Large intestine (tissue), 3 donors: ENCODE results near the gene SLC47A2. TPM values are rescaled to one million over a fixed set of nuclear protein-coding genes. Genes with fewer than 3 reads are reported as not detected.

Experiments used
- DNase-seq, 2 donors: peaks; one replicate each; pipeline versions ENCODE4 v3.0.0 to v3.0.0-alpha.2; 2013
- H3K27ac ChIP-seq: one replicate; pipeline ENCODE4 v1.5.1; 2013; ENCODE audit warnings: low read length
- H3K27me3 ChIP-seq: 2 replicates; pipeline ENCODE4 v1.6.1; 2013; ENCODE audit warnings: low read length; ENCODE audit not compliant: control insufficient read depth, insufficient read depth
- H3K36me3 ChIP-seq: 2 replicates; pipeline ENCODE4 v1.6.1; 2013; ENCODE audit warnings: low read length; ENCODE audit not compliant: control insufficient read depth, insufficient read depth
- H3K4me1 ChIP-seq: one replicate; pipeline ENCODE4 v1.6.1; 2013; ENCODE audit warnings: low read length; ENCODE audit not compliant: control insufficient read depth, insufficient read depth
- H3K4me3 ChIP-seq: one replicate; pipeline ENCODE4 v1.5.1; 2013; ENCODE audit warnings: low read length
- H3K9me3 ChIP-seq: one replicate; pipeline ENCODE4 v1.6.1; 2013; ENCODE audit warnings: mild to moderate bottlenecking, low read depth, low read length, moderate library complexity; ENCODE audit not compliant: control insufficient read depth
- WGBS: methylation state at CpG from one replicate; pipeline ENCODE4 v1.1.5; 2013; ENCODE audit warnings: low lambda C conversion rate; ENCODE audit not compliant: insufficient coverage; 5-methylcytosine and 5-hydroxymethylcytosine counted together
- polyA plus RNA-seq: library from polyadenylated mRNA; unstranded; fragments of 120-200 nt; gene quantifications from one replicate; pipeline ENCODE4 v1.2.1, GENCODE V29; 2013

The SLC47A2 gene
- polyA plus RNA-seq, 1 donor = 0.54 TPM

DNA sequence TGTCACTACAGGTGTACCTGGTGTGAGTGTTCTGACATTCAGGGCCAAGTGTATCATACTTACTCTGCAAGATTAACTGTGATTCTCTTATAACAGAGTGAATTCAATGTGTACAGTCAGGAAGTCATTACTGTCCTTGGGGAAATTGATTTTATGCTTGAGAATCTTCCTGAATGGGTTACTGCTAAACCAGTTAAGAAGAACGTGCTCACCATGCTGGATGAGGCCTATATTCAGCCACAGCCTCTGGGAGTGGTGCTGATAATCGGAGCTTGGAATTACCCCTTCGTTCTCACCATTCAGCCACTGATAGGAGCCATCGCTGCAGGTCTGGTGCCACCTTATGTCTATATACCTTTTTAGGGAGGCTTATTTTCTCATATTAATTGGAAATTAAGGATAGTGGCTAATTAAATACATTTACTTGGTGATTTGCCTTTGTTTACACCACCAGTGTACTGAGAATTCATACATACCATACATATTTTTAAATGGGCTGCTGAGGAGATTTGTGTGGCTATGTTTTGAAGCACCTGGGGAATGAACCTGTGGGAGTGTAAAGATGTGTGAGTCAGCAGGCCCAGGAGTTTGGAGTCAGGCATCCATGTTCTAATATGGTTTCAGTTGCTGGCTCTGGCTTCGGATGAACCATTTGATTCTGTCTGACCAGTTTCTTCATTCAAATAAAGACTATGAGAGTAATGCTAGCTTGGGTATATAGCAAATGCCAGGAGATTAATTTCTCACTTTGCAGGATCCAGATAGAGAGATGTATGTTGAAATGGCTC lies 64.7 kb downstream of the SLC47A2 start:
- no CpG with 5 or more reads among the region's 5 CpGs for WGBS
- Histone ChIP-seq H3K9me3 (peaks cover 7% of the 10 kb centered on the region), H3K27ac (peak overlapping the region; percentile 29), H3K4me3 (no peak overlapping the region), H3K36me3 (peaks cover 31% of the 10 kb centered on the region), H3K4me1 (peaks cover 27% of the 10 kb centered on the region), H3K27me3 (no peaks in the 10 kb centered on the region)
- DNase-seq = peak in 1 of 2 donors; percentile 65

DNA sequence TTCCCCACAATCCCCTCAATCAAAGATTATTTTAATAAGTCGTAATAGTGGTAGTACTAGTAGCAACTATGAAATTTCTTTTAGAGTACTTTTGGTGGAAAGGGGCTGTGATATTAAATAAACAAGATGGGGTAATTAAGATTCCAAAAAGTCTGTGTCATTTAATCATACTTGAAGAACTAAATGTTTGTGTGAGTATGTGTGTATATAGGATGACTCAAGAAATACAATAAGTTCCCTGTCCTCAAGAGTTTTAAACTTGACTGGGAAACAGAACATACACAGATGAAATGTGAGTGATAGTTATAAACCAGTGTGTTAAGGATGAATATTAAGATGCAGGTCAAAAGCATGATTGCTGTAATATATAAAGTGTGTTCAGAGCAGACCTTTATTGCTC lies 65.6 kb downstream of the SLC47A2 start:
- DNase-seq = peak in 1 of 2 donors; percentile 19
- Histone ChIP-seq H3K4me3 (no peak overlapping the region), H3K9me3 (peaks cover 7% of the 10 kb centered on the region), H3K27ac (no peak overlapping the region), H3K36me3 (peaks cover 23% of the 10 kb centered on the region), H3K4me1 (peaks cover 30% of the 10 kb centered on the region), H3K27me3 (no peaks in the 10 kb centered on the region)
- no CpG with 5 or more reads among the region's 1 CpG for WGBS

GRCh38 chr17:19649274-19649541 lies 67.2 kb downstream of the SLC47A2 start:
- Histone ChIP-seq H3K27me3 (no peaks in the 10 kb centered on the region), H3K4me3 (peak overlapping the region; percentile 86), H3K27ac (peak overlapping the region; percentile 83), H3K4me1 (peaks cover 30% of the 10 kb centered on the region), H3K36me3 (peaks cover 9% of the 10 kb centered on the region), H3K9me3 (peaks cover 2% of the 10 kb centered on the region)
- no CpG with 5 or more reads among the region's 2 CpGs for WGBS
- no peak for DNase-seq

GRCh38 chr17:19648475-19649273 lies 67.7 kb downstream of the SLC47A2 start, which contains the start of gene ALDH3A2:
Gene ALDH3A2, plus strand, starts transcription at chr17:19648751. Its CDS starts 221 bp downstream, at chr17:19648972.
- Histone ChIP-seq H3K4me1 (peaks cover 30% of the 10 kb centered on the region), H3K4me3 (peak within 1 kb of the TSS; percentile 86), H3K27me3 (no peaks in the 10 kb centered on the region), H3K27ac (peak within 1 kb of the TSS; percentile 83), H3K9me3 (no peaks in the 10 kb centered on the region), H3K36me3 (peaks cover 6% of the 10 kb centered on the region)
- 0% methylated on average over 1 of the region's 71 CpGs for WGBS
- DNase-seq = peak; percentile 93 to 96

DNA sequence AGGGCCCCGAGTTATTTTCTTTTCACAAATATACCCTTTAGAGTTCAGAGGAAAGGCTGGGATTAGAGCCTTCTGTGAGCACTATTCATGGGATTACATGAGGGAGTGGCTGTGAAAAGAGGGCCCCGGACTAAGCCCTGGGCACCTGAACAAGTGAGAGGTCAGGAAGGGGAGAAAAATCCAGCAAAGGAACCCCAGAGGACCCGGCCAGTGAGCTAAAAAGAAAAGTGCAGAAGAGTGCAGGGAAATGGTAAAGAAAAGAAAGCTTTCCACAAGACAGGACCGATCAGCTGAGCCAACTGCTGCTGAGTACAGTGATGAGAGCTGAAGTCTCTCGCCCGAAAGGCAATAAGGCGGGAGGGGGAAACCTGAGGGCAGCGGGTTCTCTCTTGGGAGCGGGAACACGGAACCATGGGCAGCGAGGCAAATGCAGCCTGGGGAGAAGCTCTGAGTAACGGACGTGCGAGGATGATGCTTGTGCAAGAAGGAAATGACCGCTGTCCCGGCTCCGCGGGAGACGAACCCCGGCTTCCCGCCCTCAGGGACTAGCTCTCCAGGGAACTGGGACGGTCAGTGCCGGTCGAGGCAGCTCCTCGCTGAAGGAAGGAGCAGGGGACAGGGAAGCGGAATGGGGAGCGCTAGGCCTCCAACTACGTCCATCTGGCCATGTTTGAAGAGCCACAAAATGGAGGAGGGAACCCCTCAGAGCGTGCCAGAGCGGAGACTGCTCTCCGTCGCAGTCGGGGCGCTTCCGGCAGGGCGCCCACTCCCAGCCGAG lies 68.5 kb downstream of the SLC47A2 start:
- Histone ChIP-seq H3K9me3 (no peaks in the 10 kb centered on the region), H3K4me3 (peak overlapping the region; percentile 86), H3K27me3 (no peaks in the 10 kb centered on the region), H3K4me1 (peaks cover 30% of the 10 kb centered on the region), H3K27ac (peak overlapping the region; percentile 83), H3K36me3 (peaks cover 3% of the 10 kb centered on the region)
- peak; percentile 28 to 75 for DNase-seq
- WGBS = 0% methylated on average over 1 of the region's 37 CpGs

- no peaks in the 10 kb centered on the region for H3K27me3 ChIP-seq
- WGBS = no CpG with 5 or more reads among the region's 4 CpGs
- peaks cover 24% of the 10 kb centered on the region for H3K4me1 ChIP-seq
- no peaks in the 10 kb centered on the region for H3K36me3 ChIP-seq
- H3K4me3 ChIP-seq = no peak overlapping the region
- DNase-seq = peak in 1 of 2 donors; percentile 20
- H3K27ac ChIP-seq = no peak overlapping the region
- H3K9me3 ChIP-seq = no peaks in the 10 kb centered on the region
Observed at GRCh38 chr17:19646788-19647696, 69.3 kb downstream of the SLC47A2 start.

DNA sequence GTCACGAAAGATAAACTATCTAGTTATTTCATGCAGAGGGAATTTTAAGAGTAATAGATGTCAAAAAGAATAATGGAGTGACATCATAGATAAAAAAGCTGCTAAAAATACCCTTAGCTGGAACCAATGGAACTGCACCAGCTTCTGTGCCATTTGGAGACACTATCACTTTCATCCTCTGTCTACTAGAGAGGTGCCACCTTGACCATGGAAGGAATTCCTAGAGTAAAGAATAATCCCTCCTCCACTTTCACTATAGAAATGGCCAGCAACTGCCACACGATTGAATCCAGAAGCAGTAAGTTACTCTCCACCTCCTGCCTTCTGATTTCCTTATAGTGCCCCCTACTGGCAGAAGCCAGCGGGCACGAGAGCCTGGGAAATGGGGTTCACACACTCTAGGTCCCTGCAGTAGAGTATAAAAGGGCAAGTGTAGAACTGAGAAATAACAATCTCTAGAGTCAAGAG lies 70.6 kb downstream of the SLC47A2 start:
- Histone ChIP-seq H3K9me3 (no peaks in the 10 kb centered on the region), H3K27me3 (no peaks in the 10 kb centered on the region), H3K27ac (no peak overlapping the region), H3K4me1 (peaks cover 15% of the 10 kb centered on the region), H3K4me3 (no peak overlapping the region), H3K36me3 (no peaks in the 10 kb centered on the region)
- WGBS = no CpG with 5 or more reads among the region's 4 CpGs
- DNase-seq = peak; percentile 33 to 54

DNA sequence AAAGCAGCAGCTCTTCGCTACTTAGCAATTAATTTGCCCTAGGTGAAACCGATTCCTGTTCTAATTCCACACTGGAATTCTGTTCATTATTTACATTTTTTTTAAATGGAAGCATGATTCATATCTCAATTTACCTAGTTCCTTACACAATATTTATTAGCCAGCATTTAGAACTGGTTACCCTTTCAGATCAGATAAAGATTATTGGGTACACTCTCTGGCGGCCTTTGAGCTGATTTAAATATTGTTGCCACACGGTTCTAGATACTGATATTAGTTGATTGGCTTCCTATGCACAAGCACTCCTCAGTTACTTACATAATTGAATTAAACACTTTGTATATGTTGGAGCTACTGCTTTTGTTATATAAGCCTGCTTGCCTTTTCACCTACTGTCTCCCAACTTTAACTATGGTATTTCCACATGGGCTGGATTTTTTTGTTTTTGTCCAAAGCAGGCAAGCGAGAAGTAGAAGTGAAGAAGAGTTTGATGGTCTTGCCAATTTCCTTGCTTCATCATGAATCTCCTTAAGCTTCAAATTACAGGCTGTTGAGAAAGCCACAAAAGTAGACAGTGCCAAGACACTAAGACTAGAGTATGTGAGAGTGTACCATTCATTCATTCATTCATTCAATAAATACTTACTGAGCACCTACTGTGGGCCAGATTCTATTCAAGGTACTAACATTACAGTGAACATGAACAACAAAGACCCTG lies 71.7 kb downstream of the SLC47A2 start:
- Histone ChIP-seq H3K27ac (no peak overlapping the region), H3K36me3 (no peaks in the 10 kb centered on the region), H3K4me3 (no peak overlapping the region), H3K4me1 (peaks cover 15% of the 10 kb centered on the region), H3K27me3 (no peaks in the 10 kb centered on the region), H3K9me3 (no peaks in the 10 kb centered on the region)
- WGBS = 83% methylated on average over 1 of the region's 5 CpGs
- peak in 1 of 2 donors; percentile 17 for DNase-seq

- Histone ChIP-seq H3K9me3 (no peaks in the 10 kb centered on the region), H3K4me1 (peaks cover 10% of the 10 kb centered on the region), H3K36me3 (no peaks in the 10 kb centered on the region), H3K4me3 (no peak overlapping the region), H3K27me3 (no peaks in the 10 kb centered on the region), H3K27ac (no peak overlapping the region)
- WGBS = 75% methylated on average over 4 of the region's 5 CpGs
- no peak for DNase-seq
Observed at GRCh38 chr17:19642373-19642893, 74.0 kb downstream of the SLC47A2 start.
